Measurements from ENCODE around the gene BMP6. TPM values are rescaled to one million over a fixed set of nuclear protein-coding genes. Genes with fewer than 3 reads are reported as not detected.
A peak's percentile ranks its signal among the peaks of the same experiment; 100 is the strongest.

Gene BMP6
- total RNA-seq, 1 experiment from 2014 or later: 0.82 TPM

- H3K4me3 ChIP-seq: peak overlapping the region; percentile 62
- peaks cover 21% of the 10 kb centered on the region for H3K36me3 ChIP-seq
- peak; percentile 77 for DNase-seq
- no peaks in the 10 kb centered on the region for H3K9me3 ChIP-seq
- no peaks in the 10 kb centered on the region for H3K27me3 ChIP-seq
These were observed 183.7 kb downstream of the BMP6 start for GRCh38 chr6:7909323-7910276.

- DNase-seq: no peak
- H3K9me3 ChIP-seq: no peaks in the 10 kb centered on the region
- H3K27me3 ChIP-seq: no peaks in the 10 kb centered on the region
- peaks cover 15% of the 10 kb centered on the region for H3K36me3 ChIP-seq
- peak overlapping the region; percentile 62 for H3K4me3 ChIP-seq
These were observed 184.4 kb downstream of the BMP6 start for GRCh38 chr6:7910298-7910653.

GRCh38 chr6:7910654-7911344 lies 184.9 kb downstream of the BMP6 start, which contains the start of gene TXNDC5:
TSS of gene TXNDC5 (minus strand) at chr6:7910788. CDS start at chr6:7910776, 12 bp downstream.
- Histone ChIP-seq H3K27me3 (no peaks in the 10 kb centered on the region), H3K36me3 (peaks cover 11% of the 10 kb centered on the region), H3K4me3 (peak within 1 kb of the TSS; percentile 62), H3K9me3 (no peaks in the 10 kb centered on the region)
- DNase-seq: peak; percentile 83

- no peak for DNase-seq
- Histone ChIP-seq H3K36me3 (peaks cover 10% of the 10 kb centered on the region), H3K4me3 (no peak overlapping the region; the same call in 1 of the 2 replicates), H3K9me3 (no peaks in the 10 kb centered on the region), H3K27me3 (no peaks in the 10 kb centered on the region)
These were observed 185.4 kb downstream of the BMP6 start for GRCh38 chr6:7911345-7911725.

GRCh38 chr6:7912024-7912423 lies 186.1 kb downstream of the BMP6 start:
- Histone ChIP-seq H3K36me3 (peaks cover 10% of the 10 kb centered on the region), H3K27me3 (no peaks in the 10 kb centered on the region), H3K4me3 (no peak overlapping the region), H3K9me3 (no peaks in the 10 kb centered on the region)
- DNase-seq: no peak

GRCh38 chr6:7912736-7913517 lies 187.0 kb downstream of the BMP6 start:
- DNase-seq: no peak
- no peaks in the 10 kb centered on the region for H3K27me3 ChIP-seq
- no peak overlapping the region for H3K4me3 ChIP-seq
- no peaks in the 10 kb centered on the region for H3K9me3 ChIP-seq
- H3K36me3 ChIP-seq: peaks cover 7% of the 10 kb centered on the region; the same call in 1 of the 2 replicates

GRCh38 chr6:7914311-7914710 lies 188.4 kb downstream of the BMP6 start:
- Histone ChIP-seq H3K4me3 (no peak overlapping the region), H3K9me3 (no peaks in the 10 kb centered on the region), H3K36me3 (peaks cover 3% of the 10 kb centered on the region; the same call in 1 of the 2 replicates), H3K27me3 (no peaks in the 10 kb centered on the region)
- no peak for DNase-seq

- no peak overlapping the region for H3K4me3 ChIP-seq
- no peaks in the 10 kb centered on the region for H3K9me3 ChIP-seq
- H3K36me3 ChIP-seq: no peaks in the 10 kb centered on the region
- DNase-seq: peak; percentile 45
- H3K27me3 ChIP-seq: no peaks in the 10 kb centered on the region
These were observed 189.3 kb downstream of the BMP6 start for GRCh38 chr6:7914991-7915789.

- Histone ChIP-seq H3K9me3 (no peaks in the 10 kb centered on the region), H3K27me3 (no peaks in the 10 kb centered on the region), H3K36me3 (no peaks in the 10 kb centered on the region), H3K4me3 (no peak overlapping the region)
- no peak for DNase-seq
These were observed 191.1 kb downstream of the BMP6 start for GRCh38 chr6:7916959-7917358.

- H3K9me3 ChIP-seq: no peaks in the 10 kb centered on the region
- H3K4me3 ChIP-seq: no peak overlapping the region
- H3K36me3 ChIP-seq: no peaks in the 10 kb centered on the region
- H3K27me3 ChIP-seq: no peaks in the 10 kb centered on the region
- DNase-seq: no peak
These were observed 191.8 kb downstream of the BMP6 start for GRCh38 chr6:7917729-7918128.

- H3K36me3 ChIP-seq: no peaks in the 10 kb centered on the region
- no peak overlapping the region for H3K4me3 ChIP-seq
- DNase-seq: no peak
- H3K9me3 ChIP-seq: no peaks in the 10 kb centered on the region
- H3K27me3 ChIP-seq: no peaks in the 10 kb centered on the region
These were observed 192.5 kb downstream of the BMP6 start for GRCh38 chr6:7918403-7918802.

GRCh38 chr6:7919871-7920270 lies 194.0 kb downstream of the BMP6 start:
- Histone ChIP-seq H3K36me3 (no peaks in the 10 kb centered on the region), H3K4me3 (no peak overlapping the region), H3K27me3 (no peaks in the 10 kb centered on the region), H3K9me3 (no peaks in the 10 kb centered on the region)
- peak; percentile 36 for DNase-seq

GRCh38 chr6:7920425-7920824 lies 194.5 kb downstream of the BMP6 start:
- no peaks in the 10 kb centered on the region for H3K36me3 ChIP-seq
- no peaks in the 10 kb centered on the region for H3K27me3 ChIP-seq
- DNase-seq: no peak
- H3K4me3 ChIP-seq: no peak overlapping the region
- H3K9me3 ChIP-seq: no peaks in the 10 kb centered on the region

- no peaks in the 10 kb centered on the region for H3K9me3 ChIP-seq
- no peak for DNase-seq
- H3K27me3 ChIP-seq: no peaks in the 10 kb centered on the region
- no peak overlapping the region for H3K4me3 ChIP-seq
- no peaks in the 10 kb centered on the region for H3K36me3 ChIP-seq
These were observed 195.1 kb downstream of the BMP6 start for GRCh38 chr6:7921046-7921445.

GRCh38 chr6:7921632-7922092 lies 195.8 kb downstream of the BMP6 start:
- Histone ChIP-seq H3K9me3 (no peaks in the 10 kb centered on the region), H3K36me3 (no peaks in the 10 kb centered on the region), H3K27me3 (no peaks in the 10 kb centered on the region), H3K4me3 (no peak overlapping the region)
- DNase-seq: no peak

GRCh38 chr6:7922596-7922995 lies 196.7 kb downstream of the BMP6 start:
- Histone ChIP-seq H3K36me3 (no peaks in the 10 kb centered on the region), H3K4me3 (no peak overlapping the region)
- DNase-seq: peak; percentile 50

More at GRCh38 chr6:7922596-7922995, 196.7 kb downstream of the BMP6 start:
- Histone ChIP-seq H3K9me3 (no peaks in the 10 kb centered on the region), H3K27me3 (no peaks in the 10 kb centered on the region)
